HG03439 (cell line): Measurements from ENCODE around the gene ZNF528.

Experiments used
- ATAC-seq: cut with Tn5 transposase; IDR thresholded peaks from one replicate; pipeline ENCODE4 v1.9.1; 2021; ENCODE audit warnings: mild to moderate bottlenecking, moderate library complexity; ENCODE audit not compliant: unreplicated experiment

Gene ZNF528

DNA sequence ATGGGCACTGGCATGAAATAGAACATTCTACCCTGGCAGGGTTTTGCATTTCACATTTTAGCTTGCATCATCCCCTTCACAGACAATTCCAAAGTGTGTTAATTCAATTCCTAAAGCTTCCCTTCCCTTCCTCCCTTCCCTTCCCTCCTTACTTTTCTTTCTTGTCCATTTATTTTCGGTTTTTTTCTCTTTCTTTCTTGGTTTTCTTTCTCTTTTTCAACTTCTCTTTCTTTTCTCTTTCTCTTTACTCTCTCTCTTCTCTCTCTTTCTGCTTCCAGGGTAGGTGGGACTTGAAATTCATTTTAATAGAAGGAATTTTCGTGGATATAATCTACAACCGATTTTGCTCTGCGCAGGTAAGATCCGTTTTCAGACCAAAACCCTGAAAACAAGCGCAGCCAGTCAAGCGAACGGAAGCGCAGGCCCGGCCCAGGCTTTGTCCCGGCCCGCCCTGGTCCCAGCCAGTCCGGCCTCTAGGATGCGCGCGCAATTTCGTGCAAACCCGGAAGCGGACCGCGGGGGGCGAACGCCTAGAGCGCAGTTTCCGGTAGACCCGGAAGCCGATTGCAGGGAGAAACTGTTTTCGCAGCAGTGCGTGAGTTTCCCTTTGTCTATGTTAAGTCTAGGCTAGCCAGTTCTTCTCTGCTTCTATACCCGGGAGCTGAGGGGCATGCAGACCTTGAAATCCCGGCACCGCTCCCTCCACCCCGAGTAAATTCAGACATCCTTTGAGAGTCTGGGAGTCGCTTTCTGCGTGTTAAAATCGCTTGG is at the start of gene ZNF528:
Gene ZNF528, plus strand, starts transcription at position 540 of the 771 bp plus-strand sequence. CDS start 4,165 bp downstream, outside the sequence.
- ATAC-seq, result no peak

DNA sequence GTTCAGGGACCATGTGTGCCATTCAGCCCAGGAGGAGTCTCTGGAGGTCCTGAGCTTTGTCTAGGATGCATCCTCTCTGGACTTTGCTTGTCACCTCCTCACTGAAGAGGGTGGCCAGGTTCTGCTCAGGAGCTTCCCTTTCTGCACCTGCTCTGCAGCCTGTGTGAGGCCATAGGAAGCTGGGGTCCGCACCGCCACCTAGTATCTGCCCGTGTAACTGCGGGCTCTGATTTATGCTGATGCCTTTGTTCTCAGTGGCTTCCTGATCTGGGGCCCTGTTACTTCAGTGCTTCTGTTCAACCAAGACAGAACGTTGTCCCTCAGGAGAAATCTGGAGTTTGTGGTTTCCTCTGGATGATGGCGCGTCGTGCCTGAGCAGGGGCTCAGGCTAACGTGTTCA is 46.1 kb upstream of the ZNF528 start:
- ATAC-seq, result no peak

DNA sequence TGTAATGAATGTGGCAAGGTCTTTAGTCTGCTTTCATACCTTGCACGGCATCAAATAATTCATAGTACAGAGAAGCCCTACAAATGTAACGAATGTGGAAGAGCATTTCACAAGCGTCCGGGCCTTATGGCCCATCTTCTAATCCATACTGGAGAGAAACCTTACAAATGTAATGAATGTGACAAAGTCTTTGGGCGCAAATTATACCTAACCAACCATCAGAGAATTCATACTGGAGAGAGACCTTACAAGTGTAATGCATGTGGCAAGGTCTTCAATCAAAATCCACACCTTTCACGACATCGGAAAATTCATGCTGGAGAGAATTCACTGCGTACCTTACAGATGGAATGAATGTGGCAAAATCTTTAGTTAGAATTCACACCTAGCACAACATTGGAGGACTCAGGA is 31.2 kb upstream of the ZNF528 start:
- no peak for ATAC-seq

DNA sequence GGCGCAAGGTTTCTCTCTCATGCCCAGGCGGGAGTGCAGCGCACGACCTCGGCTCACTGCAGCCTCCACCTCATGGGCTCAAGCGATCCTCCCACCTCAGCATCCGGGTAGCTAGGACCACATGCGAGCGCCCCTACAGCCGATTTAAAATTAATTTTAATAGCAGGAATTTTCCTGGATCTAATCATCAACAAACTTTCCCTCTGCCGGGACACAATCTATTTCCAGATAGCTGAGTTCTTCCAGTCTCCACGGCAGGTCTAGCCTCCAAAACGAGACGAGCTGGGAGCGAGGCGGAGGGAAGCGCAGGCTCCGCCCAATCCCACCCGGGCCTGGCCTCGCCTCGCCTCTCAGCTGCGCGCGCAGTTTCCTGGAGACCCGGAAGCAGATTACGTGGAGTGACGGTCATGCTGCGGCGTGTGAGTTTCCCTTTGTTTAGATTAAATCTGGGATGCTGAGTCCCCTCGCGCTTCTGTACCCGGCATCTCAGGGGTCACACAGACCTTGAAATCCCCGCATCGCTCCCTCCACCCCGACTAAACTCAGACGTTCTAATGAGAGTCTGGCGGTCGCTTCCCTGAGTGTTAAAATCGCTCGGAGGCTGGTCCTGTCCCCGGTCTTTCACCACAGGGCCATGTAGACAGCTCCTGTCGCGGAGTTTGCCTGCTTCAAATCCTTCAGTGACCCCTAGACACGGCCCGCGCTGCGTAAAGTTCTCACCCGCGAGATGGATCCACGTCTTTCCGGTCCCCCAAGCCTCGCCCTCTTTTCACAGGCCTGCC is 27.9 kb upstream of the ZNF528 start, which contains the start of gene ZNF880:
Gene ZNF880, plus strand, starts transcription at position 365 of the 782 bp plus-strand sequence. Its CDS starts 43 bp downstream, at position 408.
- no peak for ATAC-seq

DNA sequence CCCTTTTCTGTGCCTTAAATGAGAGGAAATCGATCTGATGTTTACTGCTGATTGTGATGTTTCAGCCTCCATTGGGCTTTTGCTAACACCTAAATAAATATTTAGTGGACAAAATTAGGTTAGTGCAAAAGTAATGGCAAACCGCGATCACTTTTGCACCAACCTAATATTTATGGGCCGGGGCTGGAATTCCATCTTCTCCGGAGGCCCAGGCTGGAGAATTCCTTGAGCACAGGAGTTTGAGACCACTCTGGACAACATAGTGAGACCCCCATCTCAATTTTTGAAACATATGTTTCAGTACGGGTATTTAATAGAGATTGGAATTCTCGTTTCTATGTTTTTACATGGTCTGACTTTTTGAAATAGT is 27.3 kb upstream of the ZNF528 start:
- ATAC-seq, result no peak

DNA sequence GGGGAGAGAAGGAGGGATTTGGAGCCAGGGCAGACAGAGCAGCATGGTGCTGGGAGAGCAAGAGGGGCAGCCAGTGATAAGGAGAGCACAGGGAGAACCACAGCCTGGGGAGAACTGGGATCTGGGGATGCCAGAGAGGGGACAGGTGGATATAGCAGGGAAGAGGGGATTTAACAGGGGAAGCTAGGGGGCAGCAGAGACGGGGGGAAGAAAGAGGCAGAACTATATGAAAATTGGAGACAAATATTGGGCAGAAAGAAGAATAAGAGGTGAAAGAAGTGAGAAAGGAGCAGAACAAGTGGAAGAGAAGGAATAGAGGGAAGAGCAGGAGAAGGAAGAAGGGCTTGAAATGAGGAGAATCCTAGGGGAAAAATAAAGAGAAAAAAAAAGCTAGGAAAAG is 6.5 kb upstream of the ZNF528 start:
- no peak for ATAC-seq

DNA sequence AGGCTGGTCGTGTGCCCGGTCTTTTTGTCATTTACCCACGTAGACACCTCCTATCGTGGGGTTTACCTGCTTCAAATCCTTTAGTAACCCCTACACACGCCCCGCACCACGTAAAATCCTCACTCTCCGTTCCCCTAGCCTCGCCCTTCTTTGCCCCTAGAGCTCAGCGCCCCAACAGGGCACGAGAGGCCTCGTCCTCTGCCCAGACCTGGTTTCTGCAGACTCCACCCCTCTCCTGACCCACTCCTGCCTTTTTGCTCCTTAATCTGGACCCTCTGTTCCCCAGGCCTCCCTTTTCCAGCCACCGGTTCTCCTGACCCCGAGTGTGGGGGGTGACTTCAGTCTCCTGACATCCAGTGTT is 412 bp downstream of the ZNF528 start:
- no peak for ATAC-seq

DNA sequence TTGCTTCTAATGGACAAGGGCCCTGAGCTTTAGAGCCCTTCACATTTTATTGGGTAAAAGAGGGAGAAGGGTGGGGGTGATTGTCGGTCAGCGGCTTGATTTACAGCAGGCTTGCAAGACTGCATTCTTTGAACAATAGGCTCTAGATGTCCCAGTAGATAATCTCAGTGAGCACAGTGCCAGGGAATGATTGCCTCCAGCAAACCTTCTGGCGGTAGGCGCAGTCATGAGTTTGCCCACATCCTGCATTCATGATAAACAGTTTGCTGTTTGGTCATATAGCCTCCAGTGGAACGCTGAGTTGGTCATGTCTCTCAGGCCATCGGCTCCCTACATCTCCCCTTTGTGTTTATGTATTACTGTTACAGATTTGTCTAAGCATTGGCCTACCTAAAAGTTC is 12.6 kb downstream of the ZNF528 start:
- ATAC-seq, result no peak

DNA sequence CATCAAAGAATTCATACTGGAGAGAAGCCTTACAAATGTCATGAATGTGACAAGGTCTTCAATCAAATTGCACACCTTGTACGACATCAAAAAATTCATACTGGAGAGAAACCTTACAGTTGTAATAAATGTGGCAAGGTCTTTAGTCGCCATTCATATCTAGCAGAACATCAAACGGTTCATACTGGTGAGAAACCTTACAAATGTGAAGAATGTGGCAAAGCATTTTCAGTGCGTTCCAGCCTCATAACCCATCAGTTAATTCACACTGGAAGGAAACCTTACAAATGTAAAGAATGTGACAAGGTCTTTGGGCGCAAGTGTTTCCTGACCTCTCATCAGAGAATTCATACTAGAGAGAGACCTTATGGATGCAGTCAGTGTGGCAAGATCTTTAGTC is 18.1 kb downstream of the ZNF528 start:
- ATAC-seq, result no peak

DNA sequence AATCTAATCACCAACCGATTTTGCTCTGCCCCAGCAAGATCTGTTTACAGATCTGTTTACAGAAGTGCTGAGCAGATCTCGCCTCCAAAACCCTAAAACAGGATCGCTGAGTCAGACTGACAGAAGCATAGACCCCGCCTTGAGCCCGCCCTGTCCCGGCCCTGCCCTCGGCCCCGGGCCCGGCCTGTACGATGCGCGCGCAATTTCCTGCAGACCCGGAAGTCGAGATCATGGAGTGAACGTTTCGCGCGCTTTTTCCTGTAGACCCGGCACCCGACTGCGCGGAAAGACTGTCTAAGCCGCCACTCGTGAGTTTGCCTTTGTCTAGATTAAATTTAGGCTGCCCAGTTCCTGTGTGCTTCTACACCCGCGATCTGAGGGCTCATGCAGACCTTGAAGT is 31.3 kb downstream of the ZNF528 start, which contains the start of gene ZNF534:
Gene ZNF534, plus strand, starts transcription at position 212 of the 400 bp plus-strand sequence. CDS start 2,327 bp downstream, outside the sequence.
- ATAC-seq, result no peak

DNA sequence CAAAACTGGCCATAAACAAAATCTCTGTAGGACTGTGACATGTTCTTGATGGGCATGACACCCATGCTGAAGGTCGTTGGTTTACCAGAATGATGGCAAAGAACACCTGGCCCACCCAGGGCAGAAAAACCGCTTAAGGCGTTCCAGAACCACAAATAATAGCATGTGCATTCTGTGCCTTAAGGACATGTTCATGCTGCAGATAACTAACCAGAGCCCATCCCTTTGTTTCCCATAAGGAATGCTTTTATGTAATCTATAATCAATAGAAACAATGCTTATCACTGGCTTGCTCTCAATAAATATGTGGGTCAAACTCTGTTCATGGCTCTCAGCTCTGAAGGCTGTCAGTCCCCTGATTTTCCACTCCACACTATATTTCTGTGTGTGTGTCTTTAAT is 44.5 kb downstream of the ZNF528 start:
- ATAC-seq, result no peak

DNA sequence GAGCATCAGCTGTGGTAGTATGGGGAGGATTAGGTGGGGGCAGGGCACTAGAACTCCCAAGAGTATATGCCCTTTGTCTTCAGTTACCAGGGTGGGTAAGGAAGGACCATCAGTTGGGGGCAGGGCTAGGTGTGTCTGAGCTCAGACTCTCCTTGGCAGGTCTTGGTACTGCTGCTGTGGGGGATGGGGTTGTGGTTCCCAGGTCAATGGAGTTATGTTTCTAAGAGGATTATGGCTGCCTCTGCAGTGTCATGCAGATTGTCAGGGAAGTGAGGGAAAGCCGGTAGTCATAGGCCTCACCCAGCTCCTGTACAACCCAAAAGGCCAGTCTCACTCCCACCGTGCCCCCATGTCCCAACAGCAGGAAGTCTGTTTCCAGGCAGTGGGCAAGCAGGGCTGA is 46.9 kb downstream of the ZNF528 start:
- ATAC-seq, result no peak

DNA sequence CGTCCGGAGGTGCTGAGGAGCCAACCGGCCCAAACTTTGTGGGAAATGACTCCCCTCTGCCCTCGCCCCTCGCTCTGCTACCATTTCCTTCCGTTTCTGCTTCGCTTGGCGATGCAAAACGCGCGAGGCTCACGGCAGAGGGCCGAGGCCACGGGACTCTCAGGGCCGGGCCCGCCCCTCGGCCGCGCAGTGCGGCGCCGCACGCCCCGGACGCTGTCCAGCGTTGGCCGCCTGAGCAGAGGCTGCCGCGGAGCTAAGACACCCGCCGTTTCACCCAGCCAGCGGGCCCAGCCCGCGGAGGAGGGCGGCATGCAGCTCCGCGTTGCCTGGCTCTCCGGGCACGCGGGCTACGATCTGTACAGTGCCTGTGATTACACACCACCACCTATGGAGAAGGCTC is 53.6 kb downstream of the ZNF528 start:
- no peak for ATAC-seq

DNA sequence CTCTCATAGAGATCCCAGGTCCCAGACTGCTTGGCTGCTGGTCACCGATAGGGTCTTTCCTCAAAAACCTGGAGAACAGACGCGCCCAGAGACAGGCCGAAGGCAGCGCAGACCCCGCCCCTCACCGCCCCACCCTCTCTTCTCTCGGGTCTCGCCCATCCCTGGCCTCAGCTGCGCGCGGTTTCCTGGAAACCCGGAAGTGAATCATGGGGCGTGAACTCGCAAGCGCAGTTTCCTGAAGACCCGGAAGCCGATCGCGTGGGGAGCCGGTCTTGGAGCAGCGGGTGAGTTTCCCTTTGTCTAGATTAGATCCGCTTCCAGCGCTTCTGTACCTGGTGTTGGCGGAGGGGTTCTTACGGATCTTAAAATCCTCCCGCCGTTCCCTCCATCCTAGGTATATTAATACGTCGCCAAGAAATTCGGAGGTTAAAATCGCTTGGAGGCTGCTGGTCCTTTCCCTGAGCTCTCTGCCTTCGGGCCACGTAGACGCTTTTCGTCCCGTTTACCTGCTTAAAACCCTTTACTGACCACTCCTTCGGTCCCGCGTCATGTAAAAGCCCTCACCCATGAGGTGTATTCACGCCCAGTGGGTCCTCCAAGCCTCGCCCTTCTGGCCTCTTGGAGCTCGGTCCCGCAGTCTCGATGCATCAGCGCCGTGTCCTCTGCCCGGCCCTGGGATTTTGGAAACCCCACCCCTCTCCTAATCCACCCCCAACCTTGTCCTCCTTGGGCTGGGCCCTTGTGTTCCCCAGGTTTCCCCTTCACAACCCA is 55.9 kb downstream of the ZNF528 start, which contains the start of gene ZNF578:
Gene ZNF578, plus strand, starts transcription at position 230 of the 771 bp plus-strand sequence. CDS start 48,293 bp downstream, outside the sequence.
- ATAC-seq, result no peak

DNA sequence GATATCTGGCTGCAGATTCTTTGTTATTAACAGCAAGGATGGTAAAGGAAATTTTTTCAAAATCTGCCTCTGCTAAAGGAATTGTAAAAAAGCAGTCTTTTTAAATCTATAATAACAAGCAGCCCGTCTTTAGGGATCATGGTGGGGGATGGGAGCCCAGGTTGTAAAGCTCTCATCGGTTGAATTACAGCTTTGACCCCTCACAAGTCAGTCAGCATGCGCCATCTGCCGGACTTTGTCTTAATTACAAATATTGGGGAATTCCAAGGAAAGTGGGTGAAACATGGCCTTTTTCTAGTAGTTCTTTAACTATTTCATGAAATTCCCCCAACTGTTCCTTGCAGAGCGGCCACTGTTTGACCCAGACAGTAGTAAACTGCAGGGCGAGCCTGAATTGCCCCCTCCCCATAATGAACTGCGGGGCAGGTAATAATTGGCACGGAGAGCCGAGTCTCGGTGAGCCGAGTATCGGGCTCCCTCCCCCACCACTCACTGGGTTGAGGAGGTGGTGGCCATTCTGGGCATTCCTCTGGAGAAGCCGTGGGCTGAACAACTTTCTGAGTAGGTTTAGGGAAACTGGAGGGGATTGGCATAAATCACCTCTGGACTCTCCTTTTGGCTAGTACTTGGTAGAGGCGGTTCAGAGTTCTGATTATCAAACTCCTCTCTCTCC is 67.3 kb downstream of the ZNF528 start:
- no peak for ATAC-seq
